Kidney (tissue), 14 donors: Measurements from ENCODE around the gene SERINC2. TPM values are rescaled to one million over a fixed set of nuclear protein-coding genes. Genes with fewer than 3 reads are reported as not detected.
A peak's percentile ranks its signal among the peaks of the same experiment; 100 is the strongest.

Source experiments
- DNase-seq, 5 donors: peaks; one replicate each; pipeline ENCODE4 v3.0.0-alpha.2; 2013 to 2020
- FAIRE-seq: peaks from 2 replicates; lab custom pipeline; 2012; peaks lifted over from hg19 to GRCh38; lab: Jason Lieb, UNC
- H3K27ac ChIP-seq, 2 donors: one replicate each; pipeline ENCODE4 v1.7.0; 2013; ENCODE audit warnings: low read depth in 2 of 2, low read length in 2 of 2, inconsistent platforms in 1 of 2
- H3K27me3 ChIP-seq: one replicate; pipeline ENCODE4 v1.7.1; 2013; ENCODE audit warnings: low read length, inconsistent platforms; ENCODE audit not compliant: control insufficient read depth, insufficient read depth
- H3K36me3 ChIP-seq, 3 donors: one replicate each; pipeline versions ENCODE4 v1.7.0 to v1.7.1; 2013; ENCODE audit warnings: low read length in 3 of 3, control low read depth in 1 of 3, inconsistent platforms in 1 of 3; ENCODE audit not compliant: insufficient read depth in 3 of 3, control insufficient read depth in 2 of 3
- H3K4me1 ChIP-seq, 3 donors: one replicate each; pipeline versions ENCODE4 v1.7.0 to v1.7.1; 2013; ENCODE audit warnings: low read length in 3 of 3, inconsistent platforms in 1 of 3, low read depth in 1 of 3; ENCODE audit not compliant: control insufficient read depth in 2 of 3, insufficient read depth in 2 of 3
- H3K4me3 ChIP-seq, 3 donors: one replicate each; pipeline versions ENCODE4 v1.7.0 to v1.8.1; 2013; ENCODE audit warnings: low read length in 3 of 3, control low read depth in 1 of 3, inconsistent platforms in 1 of 3
- H3K9ac ChIP-seq, 3 donors: one replicate each; pipeline versions ENCODE4 v1.7.0 to v1.7.1; 2013; ENCODE audit warnings: low read length in 3 of 3, control low read depth in 1 of 3, inconsistent platforms in 1 of 3
- H3K9me3 ChIP-seq, 3 donors: one replicate each; pipeline versions ENCODE4 v1.7.0 to v1.7.1; 2013; ENCODE audit warnings: low read length in 3 of 3, control low read depth in 1 of 3, inconsistent platforms in 1 of 3; ENCODE audit not compliant: control insufficient read depth in 2 of 3, insufficient read depth in 1 of 3
- intact Hi-C: fragments of 100-400 bp; cut with DNase I; formaldehyde crosslinking; loops from one replicate; pipeline ENCODE4 v1.11.1; 2022
- polyA plus RNA-seq: library from polyadenylated mRNA; stranded (reverse); fragments of 350-450 nt; fragmentation: Illumina TruSeq; extraction: RNeasy Lipid Tissue Mini Kit (QIAGEN cat#74804); gene quantifications from one replicate; pipeline ENCODE4 v1.2.3, GENCODE V29; 2014; ENCODE audit warnings: low read depth, low replicate concordance; ENCODE audit not compliant: insufficient read depth
- total RNA-seq: library from RNA; stranded (reverse); fragmentation: NEBNext Ultra II Directional; extraction: Animal tissue kit (Norgen Biotek cat#: 25700); gene quantifications from one replicate; pipeline ENCODE4 v1.2.1, GENCODE V29; 2021
- TF ChIP-seq, protein P1 (sequence below): IDR thresholded peaks from 3 replicates; pipeline ENCODE4 v1.5.1; 2012; ENCODE audit warnings: mild to moderate bottlenecking, moderate library complexity, borderline replicate concordance; ENCODE audit not compliant: insufficient read depth; ENCODE audit errors: extremely low read depth
- donor health status: control.
- donor health status: control.
- donor health status: control.
- donor health status: control.
- donor health status: control.
- donor health status: DM: yes; HTN: yes; CAD: no.
- donor health status: Normal renal cell carcinoma (clear cell type).

SERINC2 gene
- total and polyA plus RNA-seq, 2 donors from 2014 or later: 99.2 to 126 TPM

DNA sequence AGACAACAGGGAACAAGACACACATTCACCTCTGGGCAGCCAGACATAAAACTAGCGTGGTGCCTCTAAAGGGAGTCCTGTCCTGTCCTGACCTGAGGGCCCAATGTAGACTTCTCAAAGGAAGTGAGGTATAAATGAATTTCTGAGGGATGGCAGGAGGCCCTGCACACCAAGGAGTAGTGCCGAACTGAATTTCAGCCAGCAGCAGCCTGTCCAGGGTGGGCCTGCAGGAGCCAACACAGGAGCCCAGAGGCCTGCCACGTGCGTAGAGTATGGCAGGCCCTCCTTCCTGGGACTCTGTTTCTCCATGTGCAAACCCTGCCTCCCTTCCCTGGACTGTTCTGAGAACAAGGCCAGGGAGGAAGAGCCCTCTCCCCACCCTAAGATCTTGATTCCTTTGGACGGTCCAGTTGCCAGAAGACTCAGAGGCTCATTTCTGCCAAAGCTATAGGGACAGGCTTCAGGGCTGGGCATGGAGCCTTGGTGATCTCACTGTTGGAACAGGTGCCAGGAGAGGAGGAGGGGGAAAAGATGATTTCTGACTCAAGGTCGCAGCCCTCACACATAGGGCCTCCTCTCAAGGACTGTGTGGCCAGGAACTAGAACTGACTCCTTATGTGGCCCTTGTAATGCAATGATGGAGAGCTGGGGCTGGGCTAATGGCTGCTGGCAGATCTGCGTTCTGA lies 38.4 kb upstream of the SERINC2 start:
- Histone ChIP-seq H3K36me3 (no peaks in the 10 kb centered on the region), H3K27me3 (no peaks in the 10 kb centered on the region), H3K27ac (peak overlapping the region; percentile 89 to 98), H3K9ac (peak overlapping the region in 1 of 3 donors; percentile 8), H3K4me1 (peaks cover 2 to 37% (median 35%) of the 10 kb centered on the region in 3 donors), H3K9me3 (no peaks in the 10 kb centered on the region), H3K4me3 (no peak overlapping the region)
- TF ChIP-seq, protein P1, sequence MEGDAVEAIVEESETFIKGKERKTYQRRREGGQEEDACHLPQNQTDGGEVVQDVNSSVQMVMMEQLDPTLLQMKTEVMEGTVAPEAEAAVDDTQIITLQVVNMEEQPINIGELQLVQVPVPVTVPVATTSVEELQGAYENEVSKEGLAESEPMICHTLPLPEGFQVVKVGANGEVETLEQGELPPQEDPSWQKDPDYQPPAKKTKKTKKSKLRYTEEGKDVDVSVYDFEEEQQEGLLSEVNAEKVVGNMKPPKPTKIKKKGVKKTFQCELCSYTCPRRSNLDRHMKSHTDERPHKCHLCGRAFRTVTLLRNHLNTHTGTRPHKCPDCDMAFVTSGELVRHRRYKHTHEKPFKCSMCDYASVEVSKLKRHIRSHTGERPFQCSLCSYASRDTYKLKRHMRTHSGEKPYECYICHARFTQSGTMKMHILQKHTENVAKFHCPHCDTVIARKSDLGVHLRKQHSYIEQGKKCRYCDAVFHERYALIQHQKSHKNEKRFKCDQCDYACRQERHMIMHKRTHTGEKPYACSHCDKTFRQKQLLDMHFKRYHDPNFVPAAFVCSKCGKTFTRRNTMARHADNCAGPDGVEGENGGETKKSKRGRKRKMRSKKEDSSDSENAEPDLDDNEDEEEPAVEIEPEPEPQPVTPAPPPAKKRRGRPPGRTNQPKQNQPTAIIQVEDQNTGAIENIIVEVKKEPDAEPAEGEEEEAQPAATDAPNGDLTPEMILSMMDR: no peak
- FAIRE-seq (no peak), DNase-seq (peak in 1 of 5 donors; percentile 35)
- intact Hi-C loops: no loop called here

DNA sequence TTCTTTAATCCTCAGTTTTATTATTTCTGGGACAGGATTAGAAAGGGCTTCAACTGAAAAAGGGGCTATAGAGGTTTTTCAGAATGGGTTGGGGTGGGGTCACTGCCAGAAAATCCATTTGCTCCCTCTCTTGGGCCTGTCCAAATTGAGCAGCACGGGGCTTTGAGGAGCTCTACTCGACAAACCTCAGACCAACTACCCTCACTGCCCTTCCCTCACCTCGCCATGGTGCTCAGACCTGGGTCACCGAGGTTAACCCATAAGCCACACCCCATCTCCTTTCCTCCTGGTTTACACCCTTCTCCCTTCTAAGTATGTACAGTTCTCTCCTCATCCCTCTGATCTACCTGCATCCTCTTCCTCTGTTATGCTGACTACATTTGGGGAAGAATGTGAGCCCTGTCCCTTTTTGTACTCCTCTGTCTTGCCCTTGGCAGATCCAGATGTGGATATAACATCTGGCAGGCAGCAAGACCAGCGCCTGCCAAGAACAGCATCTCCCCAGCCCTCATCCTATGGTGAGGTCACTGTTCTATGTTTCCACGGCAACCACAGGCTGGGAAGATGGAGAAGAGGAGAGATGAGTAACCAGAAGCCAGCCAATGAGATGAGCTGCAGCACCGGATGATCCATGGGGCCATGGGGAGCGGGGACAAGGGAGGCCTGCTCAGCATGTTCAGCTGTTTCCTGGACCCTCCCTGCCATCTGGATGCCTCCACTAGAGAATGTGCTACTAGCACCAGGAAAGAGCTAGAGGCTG lies 36.5 kb upstream of the SERINC2 start:
- H3K27me3 ChIP-seq: no peaks in the 10 kb centered on the region
- H3K9ac ChIP-seq: peak overlapping the region in 1 of 3 donors; percentile 22
- no peak for FAIRE-seq
- peak in 3 of 5 donors; percentile 33 to 64 (median 55) for DNase-seq
- TF ChIP-seq, protein P1: no peak
- H3K4me1 ChIP-seq: peaks cover 2 to 26% (median 17%) of the 10 kb centered on the region in 3 donors
- no peaks in the 10 kb centered on the region for H3K36me3 ChIP-seq
- intact Hi-C loops: no loop called here
- no peaks in the 10 kb centered on the region for H3K9me3 ChIP-seq
- no peak overlapping the region for H3K4me3 ChIP-seq
- H3K27ac ChIP-seq: peak overlapping the region; percentile 23 to 76

DNA sequence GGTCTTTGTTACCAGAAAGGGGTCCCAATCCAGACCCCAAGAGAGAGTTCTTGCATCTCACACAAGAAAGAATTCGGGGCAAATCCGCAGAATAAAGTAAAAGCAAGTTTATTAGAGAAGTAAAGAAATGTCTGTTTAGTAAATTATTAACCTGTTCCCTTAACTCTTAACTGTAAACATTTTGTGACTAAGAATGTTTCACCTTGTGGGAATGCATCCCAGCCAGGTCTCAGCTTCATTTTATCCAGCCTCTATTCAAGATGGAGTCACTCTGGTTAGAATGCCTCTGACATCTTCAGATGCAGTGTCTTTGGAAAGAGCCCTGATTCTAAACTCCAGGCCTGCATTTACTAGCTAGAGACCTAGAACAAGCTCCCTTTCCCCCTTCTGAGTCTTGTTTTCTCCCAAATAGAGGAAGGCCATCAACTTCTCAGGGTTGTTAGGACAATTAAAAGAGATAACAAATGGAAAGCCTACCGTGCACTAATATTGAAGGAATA lies 35.6 kb upstream of the SERINC2 start:
- no peaks in the 10 kb centered on the region for H3K9me3 ChIP-seq
- DNase-seq (no peak), FAIRE-seq (no peak)
- H3K36me3 ChIP-seq: no peaks in the 10 kb centered on the region
- H3K4me1 ChIP-seq: peaks cover under 1 to 22% (median 8%) of the 10 kb centered on the region in 3 donors
- no peak overlapping the region for H3K4me3 ChIP-seq
- no peak overlapping the region for H3K9ac ChIP-seq
- intact Hi-C loops: no loop called here
- TF ChIP-seq, protein P1: no peak
- H3K27ac ChIP-seq: peak overlapping the region in 1 of 2 donors; percentile 35
- H3K27me3 ChIP-seq: no peaks in the 10 kb centered on the region
